Liver (tissue), 3 donors: ENCODE data around the gene FAM219A.

Source experiments
- CTCF ChIP-seq: fragments of 150-350 bp; IDR thresholded peaks from 2 replicates; pipeline ENCODE4 v1.5.1; 2017; ENCODE audit warnings: improper control_type of control experiment, low read depth, low read length; ENCODE audit not compliant: missing input control
- GABPA ChIP-seq, 2 donors: IDR thresholded peaks in 1 of 2; conservative IDR thresholded peaks in 1 of 2; 2 replicates each; pipeline ENCODE4 v1.6.1; 2016; ENCODE audit warnings: antibody characterized with exemption in 2 of 2, mild to moderate bottlenecking in 1 of 2, moderate library complexity in 1 of 2
- MAX ChIP-seq: IDR thresholded peaks from 2 replicates; pipeline ENCODE4 v1.6.1; 2016; ENCODE audit warnings: antibody characterized with exemption
- REST ChIP-seq: IDR thresholded peaks from 2 replicates; pipeline ENCODE4 v1.6.1; 2016; ENCODE audit warnings: antibody characterized with exemption, mild to moderate bottlenecking
- SP1 ChIP-seq: IDR thresholded peaks from 2 replicates; pipeline ENCODE4 v1.6.1; 2018; ENCODE audit warnings: antibody characterized with exemption, mild to moderate bottlenecking
- donor health status: healthy.
- donor health status: healthy.

GRCh38 chr9:34446468-34446891 is 11.9 kb downstream of the FAM219A start:
- no peak for TF ChIP-seq CTCF
- no peak for TF ChIP-seq MAX
- TF ChIP-seq REST, result no peak
- TF ChIP-seq GABPA (IDR thresholded peaks at IDR 0.05 in 1 of 2, conservative IDR thresholded peaks at IDR 0.05 in 1 of 2), result no peak
- no peak for TF ChIP-seq SP1
